Uterus (tissue), 4 donors: ENCODE measurements around the gene SF3B2. TPM values are rescaled to one million over a fixed set of nuclear protein-coding genes. Genes with fewer than 3 reads are reported as not detected.

Source experiments
- DNase-seq, 2 donors: peaks; one replicate each; pipeline ENCODE4 v3.0.0-alpha.2; 2019 to 2020
- H3K27ac ChIP-seq, 2 donors: fragments of 200-600 bp; sonication (generic); 1 replicate in 1 of 2; 2 replicates in 1 of 2; pipeline ENCODE4 v1.5.1; 2016 to 2018
- H3K27me3 ChIP-seq, 2 donors: fragments of 200-600 bp; sonication (generic); one replicate each; pipeline ENCODE4 v1.5.1; 2018 to 2019; ENCODE audit warnings: control low read depth in 1 of 2
- H3K36me3 ChIP-seq, 2 donors: fragments of 200-600 bp; sonication (generic); one replicate each; pipeline ENCODE4 v1.5.1; 2019; ENCODE audit warnings: control low read depth in 1 of 2
- H3K4me1 ChIP-seq, 2 donors: fragments of 200-600 bp; sonication (generic); one replicate each; pipeline ENCODE4 v1.5.1; 2018 to 2019; ENCODE audit warnings: control low read depth in 1 of 2
- H3K4me3 ChIP-seq, 2 donors: fragments of 200-600 bp; sonication (generic); 1 replicate in 1 of 2; 2 replicates in 1 of 2; pipeline ENCODE4 v1.5.1; 2018 to 2019; ENCODE audit warnings: mild to moderate bottlenecking in 1 of 2
- H3K9me3 ChIP-seq, 2 donors: fragments of 200-600 bp; sonication (generic); one replicate each; pipeline ENCODE4 v1.5.1; 2019; ENCODE audit warnings: control low read depth in 1 of 2
- CTCF ChIP-seq, 4 experiments: fragments of 200-600 bp in 2 of 4; fragments of 450-650 bp in 2 of 4; sonication (generic) in 2 of 4; IDR thresholded peaks; one replicate each; pipeline ENCODE4 v1.5.1; 2016 to 2019; ENCODE audit warnings: antibody characterized with exemption in 4 of 4, mild to moderate bottlenecking in 2 of 4, moderate library complexity in 1 of 4
- POLR2A ChIP-seq, 2 donors: fragments of 450-650 bp; IDR thresholded peaks; one replicate each; pipeline ENCODE4 v1.6.1; 2016; ENCODE audit warnings: antibody characterized with exemption in 2 of 2, mild to moderate bottlenecking in 1 of 2, moderate library complexity in 1 of 2
- intact Hi-C: fragments of 100-400 bp; cut with DNase I; formaldehyde crosslinking; loops from one replicate; pipeline ENCODE4 v1.15.1; 2023; ENCODE audit warnings: low total_unique reads
- total RNA-seq, 4 donors: library from RNA; depleted of rRNA in 3 of 4; stranded (reverse); fragments of >200 nt in 3 of 4; gene quantifications; one replicate each; pipeline versions ENCODE4 v1.1.0 to v1.2.4, GENCODE V29; 2014 to 2023
- donor health status: DM: yes; HTN: yes; CAD: no.

The SF3B2 gene
- total RNA-seq, 4 donors from 2014 or later, result 59.9 to 195 (median 106) TPM

- peaks cover 0 to 19% of the 10 kb centered on the region in 2 donors for H3K27me3 ChIP-seq
- no peak for TF ChIP-seq CTCF (IDR thresholded peaks at IDR 0.05)
- TF ChIP-seq POLR2A (IDR thresholded peaks at IDR 0.05), result no peak
- no peaks in the 10 kb centered on the region for H3K36me3 ChIP-seq
- no peaks in the 10 kb centered on the region for H3K9me3 ChIP-seq
- H3K27ac ChIP-seq, result no peak overlapping the region
- peak overlapping the region in 1 of 2 donors; percentile 24 for H3K4me3 ChIP-seq
- no peak for DNase-seq
- H3K4me1 ChIP-seq, result peaks cover 0 to 4% of the 10 kb centered on the region in 2 donors
- intact Hi-C loops, result no loop called here
These were observed 40.9 kb upstream of the SF3B2 start for GRCh38 chr11:66011239-66011784.

GRCh38 chr11:66011785-66012303, 40.3 kb upstream of the SF3B2 start, which contains the start of gene CST6:
CST6 (plus strand) TSS chr11:66012008; CDS start chr11:66012045, 37 bp downstream.
- peaks cover 0 to 19% of the 10 kb centered on the region in 2 donors for H3K27me3 ChIP-seq
- no peaks in the 10 kb centered on the region for H3K36me3 ChIP-seq
- no peak within 1 kb of the TSS for H3K27ac ChIP-seq
- TF ChIP-seq POLR2A (IDR thresholded peaks at IDR 0.05) (no peak), CTCF (IDR thresholded peaks at IDR 0.05) (no peak)
- peaks cover 0 to 4% of the 10 kb centered on the region in 2 donors for H3K4me1 ChIP-seq
- H3K4me3 ChIP-seq, result peak within 1 kb of the TSS in 1 of 2 donors; percentile 24
- no peaks in the 10 kb centered on the region for H3K9me3 ChIP-seq
- no peak for DNase-seq
- intact Hi-C loops, result no loop called here

- Histone ChIP-seq H3K9me3 (no peaks in the 10 kb centered on the region), H3K36me3 (no peaks in the 10 kb centered on the region), H3K4me1 (peaks cover 0 to 4% of the 10 kb centered on the region in 2 donors), H3K27me3 (peaks cover 0 to 19% of the 10 kb centered on the region in 2 donors), H3K4me3 (peak overlapping the region in 1 of 2 donors; percentile 24), H3K27ac (no peak overlapping the region)
- no peak for DNase-seq
- TF ChIP-seq CTCF (IDR thresholded peaks at IDR 0.05), result no peak
- no peak for TF ChIP-seq POLR2A (IDR thresholded peaks at IDR 0.05)
- intact Hi-C loops, result no loop called here
These were observed 39.7 kb upstream of the SF3B2 start for GRCh38 chr11:66012371-66012945.

- no peak for TF ChIP-seq CTCF (IDR thresholded peaks at IDR 0.05)
- no peak for TF ChIP-seq POLR2A (IDR thresholded peaks at IDR 0.05)
- no peak for DNase-seq
- no peaks in the 10 kb centered on the region for H3K36me3 ChIP-seq
- peaks cover 0 to 19% of the 10 kb centered on the region in 2 donors for H3K27me3 ChIP-seq
- intact Hi-C loops, result no loop called here
- no peak overlapping the region for H3K4me3 ChIP-seq
- no peak overlapping the region for H3K27ac ChIP-seq
- no peaks in the 10 kb centered on the region for H3K9me3 ChIP-seq
- H3K4me1 ChIP-seq, result peaks cover 0 to 4% of the 10 kb centered on the region in 2 donors
These were observed 39.0 kb upstream of the SF3B2 start for GRCh38 chr11:66012946-66013761.

GRCh38 chr11:66013762-66014100, 38.4 kb upstream of the SF3B2 start:
- Histone ChIP-seq H3K4me3 (no peak overlapping the region), H3K27ac (no peak overlapping the region), H3K9me3 (no peaks in the 10 kb centered on the region), H3K4me1 (peaks cover 0 to 4% of the 10 kb centered on the region in 2 donors), H3K36me3 (no peaks in the 10 kb centered on the region), H3K27me3 (peaks cover 0 to 19% of the 10 kb centered on the region in 2 donors)
- no peak for DNase-seq
- TF ChIP-seq CTCF (IDR thresholded peaks at IDR 0.05) (no peak), POLR2A (IDR thresholded peaks at IDR 0.05) (no peak)
- intact Hi-C loops, result no loop called here
